OCI-LY3 (cell line): ENCODE data around the gene TACC2.

Source experiments
- H2AFZ ChIP-seq: fragments of 200-600, 300-600 bp; shearing (Covaris generic); 2 replicates; pipeline ENCODE4 v1.6.0; 2014; ENCODE audit warnings: antibody characterized with exemption, low read depth, low read length
- H3K27ac ChIP-seq: fragments of 200-600, 300-600 bp; sonication (generic); 2 replicates; pipeline ENCODE4 v1.5.1; 2014; ENCODE audit warnings: mild to moderate bottlenecking, low read length, moderate library complexity, mixed read lengths
- H3K27me3 ChIP-seq: fragments of 200-600, 300-600 bp; sonication (generic); 2 replicates; pipeline ENCODE4 v1.6.1; 2014; ENCODE audit warnings: low read depth, low read length, mixed read lengths
- H3K36me3 ChIP-seq: fragments of 200-600, 300-600 bp; sonication (generic); replicated peaks from 2 replicates; pipeline ENCODE3; 2014; ENCODE audit warnings: low read depth, low read length, mixed read lengths
- H3K4me1 ChIP-seq: fragments of 300-600, 200-600 bp; sonication (generic); 2 replicates; pipeline ENCODE4 v1.6.1; 2014; ENCODE audit warnings: low read length, mixed read lengths
- H3K4me2 ChIP-seq: fragments of 200-600, 300-600 bp; sonication (generic); 2 replicates; pipeline ENCODE4 v1.6.1; 2014; ENCODE audit warnings: low read length, mixed read lengths
- H3K4me3 ChIP-seq: fragments of 300-600, 200-600 bp; sonication (generic); 2 replicates; pipeline ENCODE4 v1.5.1; 2014; ENCODE audit warnings: antibody characterized with exemption, mild to moderate bottlenecking, low read length, moderate library complexity
- H3K79me2 ChIP-seq: fragments of 300-600, 200-600 bp; shearing (Covaris generic); 2 replicates; pipeline ENCODE4 v1.6.1; 2014; ENCODE audit warnings: mild to moderate bottlenecking, low read length, mixed read lengths
- H3K9ac ChIP-seq: fragments of 300-600, 200-600 bp; shearing (Covaris generic); 2 replicates; pipeline ENCODE4 v1.6.0; 2014; ENCODE audit warnings: mild to moderate bottlenecking, low read length, moderate library complexity
- H3K9me3 ChIP-seq: fragments of 200-600, 300-600 bp; shearing (Covaris generic); 2 replicates; pipeline ENCODE4 v1.6.1; 2014; ENCODE audit warnings: low read length, mixed read lengths; ENCODE audit not compliant: insufficient read depth
- H4K20me1 ChIP-seq: fragments of 200-600, 300-600 bp; sonication (generic); 2 replicates; pipeline ENCODE4 v1.6.1; 2016; ENCODE audit warnings: low read length, mixed read lengths; ENCODE audit not compliant: insufficient read depth
- EZH2phosphoT487 ChIP-seq: fragments of 200-600 bp; shearing (Covaris generic); IDR thresholded peaks from 2 replicates; pipeline ENCODE4 v1.6.1; 2018; ENCODE audit warnings: antibody characterized with exemption, mixed run types, low read depth
- TF ChIP-seq, protein P1 (sequence below): fragments of 200-600, 300-600 bp; sonication (generic); IDR thresholded peaks from 2 replicates; pipeline ENCODE4 v1.5.1; 2014; ENCODE audit warnings: antibody characterized with exemption, low read length, low read depth

TACC2 gene

DNA sequence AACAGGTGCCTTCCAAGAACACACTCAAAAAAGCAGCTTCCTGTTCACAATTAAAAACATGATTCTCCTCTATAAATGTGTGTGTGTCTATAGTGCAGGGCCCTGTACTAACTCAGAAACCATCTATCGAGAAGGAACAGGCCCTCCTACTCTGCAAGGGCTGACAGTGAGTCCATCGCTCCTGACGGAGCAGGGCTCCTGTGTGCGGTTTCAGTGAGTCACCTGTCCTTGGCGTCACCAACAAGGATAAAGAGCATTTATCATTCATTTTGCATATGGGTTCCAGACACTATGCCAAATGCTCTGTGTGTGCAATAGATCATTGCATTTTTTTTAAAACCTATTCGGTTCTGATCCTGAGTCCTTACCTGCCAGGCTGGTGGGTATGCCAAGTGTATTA, 63.7 kb downstream of the TACC2 start:
- H3K9ac ChIP-seq = no peak overlapping the region
- no peaks in the 10 kb centered on the region for H3K9me3 ChIP-seq
- no peaks in the 10 kb centered on the region for H4K20me1 ChIP-seq
- H3K4me3 ChIP-seq = no peak overlapping the region
- H3K36me3 ChIP-seq = no peaks in the 10 kb centered on the region
- no peak for TF ChIP-seq EZH2phosphoT487
- TF ChIP-seq, protein P1, sequence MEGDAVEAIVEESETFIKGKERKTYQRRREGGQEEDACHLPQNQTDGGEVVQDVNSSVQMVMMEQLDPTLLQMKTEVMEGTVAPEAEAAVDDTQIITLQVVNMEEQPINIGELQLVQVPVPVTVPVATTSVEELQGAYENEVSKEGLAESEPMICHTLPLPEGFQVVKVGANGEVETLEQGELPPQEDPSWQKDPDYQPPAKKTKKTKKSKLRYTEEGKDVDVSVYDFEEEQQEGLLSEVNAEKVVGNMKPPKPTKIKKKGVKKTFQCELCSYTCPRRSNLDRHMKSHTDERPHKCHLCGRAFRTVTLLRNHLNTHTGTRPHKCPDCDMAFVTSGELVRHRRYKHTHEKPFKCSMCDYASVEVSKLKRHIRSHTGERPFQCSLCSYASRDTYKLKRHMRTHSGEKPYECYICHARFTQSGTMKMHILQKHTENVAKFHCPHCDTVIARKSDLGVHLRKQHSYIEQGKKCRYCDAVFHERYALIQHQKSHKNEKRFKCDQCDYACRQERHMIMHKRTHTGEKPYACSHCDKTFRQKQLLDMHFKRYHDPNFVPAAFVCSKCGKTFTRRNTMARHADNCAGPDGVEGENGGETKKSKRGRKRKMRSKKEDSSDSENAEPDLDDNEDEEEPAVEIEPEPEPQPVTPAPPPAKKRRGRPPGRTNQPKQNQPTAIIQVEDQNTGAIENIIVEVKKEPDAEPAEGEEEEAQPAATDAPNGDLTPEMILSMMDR = no peak
- no peaks in the 10 kb centered on the region for H3K79me2 ChIP-seq
- no peaks in the 10 kb centered on the region for H3K27me3 ChIP-seq
- H2AFZ ChIP-seq = no peak overlapping the region
- H3K4me1 ChIP-seq = no peaks in the 10 kb centered on the region
- no peak overlapping the region for H3K4me2 ChIP-seq
- no peak overlapping the region for H3K27ac ChIP-seq

DNA sequence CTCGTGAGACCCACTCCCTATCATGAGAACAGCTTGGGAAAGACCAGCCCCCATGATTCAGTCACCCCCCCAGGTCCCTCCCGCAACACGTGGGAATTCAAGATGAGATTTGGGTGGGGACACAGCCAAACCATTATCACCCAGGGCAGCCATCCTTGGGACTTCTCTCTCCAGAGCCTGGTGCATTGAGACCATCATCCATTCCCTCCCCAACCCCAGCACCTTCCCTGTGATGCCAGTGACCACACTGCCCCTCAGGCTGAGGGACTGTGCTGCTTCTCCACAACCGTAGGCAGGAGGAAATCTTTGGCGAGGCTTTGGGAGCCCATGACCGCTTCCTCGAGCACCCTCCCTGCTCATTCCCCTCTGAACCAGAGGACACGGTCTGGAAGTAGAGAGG, 64.4 kb downstream of the TACC2 start:
- H3K27me3 ChIP-seq = no peaks in the 10 kb centered on the region
- no peaks in the 10 kb centered on the region for H3K36me3 ChIP-seq
- no peak overlapping the region for H3K27ac ChIP-seq
- no peaks in the 10 kb centered on the region for H3K79me2 ChIP-seq
- H3K9ac ChIP-seq = no peak overlapping the region
- no peak overlapping the region for H3K4me3 ChIP-seq
- H3K4me1 ChIP-seq = no peaks in the 10 kb centered on the region
- no peak overlapping the region for H3K4me2 ChIP-seq
- H4K20me1 ChIP-seq = no peaks in the 10 kb centered on the region
- no peaks in the 10 kb centered on the region for H3K9me3 ChIP-seq
- no peak overlapping the region for H2AFZ ChIP-seq
- TF ChIP-seq, protein P1 = no peak
- no peak for TF ChIP-seq EZH2phosphoT487

DNA sequence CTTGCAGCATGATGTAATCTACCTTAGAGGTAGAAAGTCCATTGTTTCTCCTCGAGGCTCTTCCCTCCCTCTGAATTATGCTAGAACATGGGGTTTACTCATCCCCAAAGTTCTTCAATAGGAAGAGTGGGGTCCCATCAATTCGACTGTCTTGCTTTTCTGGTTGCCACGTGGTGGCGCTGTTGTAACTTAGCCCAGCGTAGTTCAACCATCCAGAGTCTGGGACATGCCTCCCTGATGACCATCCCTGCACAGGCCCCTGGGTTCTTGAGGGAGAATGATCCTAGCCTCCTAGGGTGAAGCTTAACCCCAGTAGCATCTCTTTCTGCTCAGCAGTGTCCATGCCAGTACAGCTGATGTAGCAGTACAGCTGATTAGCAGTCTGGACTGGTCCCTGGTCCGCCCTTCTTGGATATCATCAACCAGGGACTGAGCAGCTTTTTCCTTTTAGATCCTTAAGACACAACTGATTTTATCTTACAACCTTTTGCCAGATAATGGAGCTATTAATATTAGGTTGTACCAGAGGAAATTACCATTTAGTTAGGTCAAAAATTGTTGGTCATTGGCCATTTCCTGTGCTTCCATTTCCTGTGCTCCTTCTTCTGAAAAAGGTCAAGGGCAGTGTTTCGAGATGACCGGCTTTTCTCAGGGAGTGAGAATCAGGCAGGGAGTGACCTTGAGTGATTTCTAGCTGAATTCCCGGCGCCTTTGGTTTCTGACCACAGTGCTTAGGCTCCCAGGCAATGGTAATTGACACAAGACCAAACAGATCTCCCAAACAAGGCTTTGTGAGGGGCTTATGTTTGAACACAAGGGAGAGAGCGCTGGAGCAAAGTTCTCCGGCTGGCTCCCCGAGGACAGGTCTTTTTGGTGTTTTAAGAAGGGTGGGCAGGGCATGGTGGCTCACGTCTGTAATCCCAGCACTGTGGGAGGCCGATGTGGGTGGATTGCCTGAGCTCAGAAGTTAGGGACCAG, 65.4 kb downstream of the TACC2 start:
- H3K79me2 ChIP-seq = no peaks in the 10 kb centered on the region
- no peaks in the 10 kb centered on the region for H4K20me1 ChIP-seq
- no peak overlapping the region for H3K27ac ChIP-seq
- no peak overlapping the region for H2AFZ ChIP-seq
- TF ChIP-seq, protein P1 = peak; percentile 43
- TF ChIP-seq EZH2phosphoT487 = no peak
- H3K36me3 ChIP-seq = no peaks in the 10 kb centered on the region
- H3K9ac ChIP-seq = no peak overlapping the region
- H3K4me2 ChIP-seq = no peak overlapping the region
- no peaks in the 10 kb centered on the region for H3K9me3 ChIP-seq
- no peaks in the 10 kb centered on the region for H3K4me1 ChIP-seq
- no peaks in the 10 kb centered on the region for H3K27me3 ChIP-seq
- no peak overlapping the region for H3K4me3 ChIP-seq

DNA sequence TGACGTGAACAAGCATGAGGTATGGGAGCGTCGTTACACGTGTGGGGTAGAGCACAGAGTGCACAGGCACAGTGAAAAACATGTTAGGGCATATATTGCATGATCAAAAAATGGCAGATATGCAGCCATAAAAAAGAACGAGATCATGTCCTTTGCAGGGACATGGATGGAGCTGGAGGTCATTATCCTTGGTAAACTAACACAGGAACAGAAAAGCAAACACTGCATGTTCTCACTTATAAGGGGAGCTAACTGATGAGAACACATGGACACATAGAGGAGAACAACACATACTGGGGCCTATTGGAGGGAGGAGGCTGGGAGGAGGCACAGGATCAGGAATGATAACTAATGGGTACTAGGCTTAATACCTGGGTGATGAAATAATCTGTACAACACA, 66.3 kb downstream of the TACC2 start:
- Histone ChIP-seq H3K4me1 (no peaks in the 10 kb centered on the region), H3K27me3 (no peaks in the 10 kb centered on the region), H2AFZ (no peak overlapping the region), H3K27ac (no peak overlapping the region), H3K9ac (no peak overlapping the region), H4K20me1 (no peaks in the 10 kb centered on the region), H3K79me2 (no peaks in the 10 kb centered on the region), H3K4me3 (no peak overlapping the region), H3K36me3 (no peaks in the 10 kb centered on the region), H3K9me3 (no peaks in the 10 kb centered on the region), H3K4me2 (no peak overlapping the region)
- TF ChIP-seq, protein P1 = no peak
- TF ChIP-seq EZH2phosphoT487 = no peak
